ENCODE measurements around the gene EFNA5. TPM values are rescaled to one million over a fixed set of nuclear protein-coding genes. Genes with fewer than 3 reads are reported as not detected.

Gene EFNA5
- polyA plus RNA-seq, 1 donor (not counting 4 experiments of a cell fraction or from before 2014, with no cell fraction given), result 4.8 TPM

DNA sequence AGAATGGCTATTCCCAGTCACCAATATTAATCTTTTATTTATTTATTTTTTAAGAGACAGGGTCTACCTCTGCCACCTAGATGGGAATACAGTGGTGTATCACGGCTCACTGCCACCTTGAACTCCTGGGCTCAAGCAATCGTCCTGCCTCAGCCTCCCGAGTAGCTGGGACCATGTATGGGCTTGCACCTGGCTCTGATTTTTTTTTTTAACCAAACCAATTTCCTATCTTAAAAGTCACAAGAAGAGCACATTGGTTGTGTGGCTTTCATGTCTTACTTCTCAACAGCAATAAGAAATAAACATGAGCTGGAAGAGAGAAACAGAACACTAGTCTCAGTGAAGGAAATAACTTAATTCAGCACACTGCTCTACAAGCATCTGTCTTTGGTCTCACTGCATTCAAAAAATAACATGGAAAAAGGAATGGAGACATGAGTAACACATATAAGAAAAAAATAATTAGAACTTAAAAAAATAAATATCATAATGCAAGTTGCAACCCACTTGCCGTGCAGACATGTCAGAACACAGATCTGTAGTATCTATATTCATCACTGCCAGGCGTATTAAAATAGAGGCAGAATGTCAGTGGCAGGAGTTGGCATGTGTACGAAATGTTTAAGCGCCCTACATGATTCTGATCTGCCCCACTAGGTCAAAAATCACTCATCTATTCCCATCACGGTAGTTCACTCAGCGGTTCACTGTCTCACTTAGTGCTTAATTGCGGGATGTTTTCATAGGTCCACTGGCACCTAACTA lies 66.4 kb downstream of the EFNA5 start:
- Histone ChIP-seq H3K4me2 (ENCODE audit: control insufficient read depth, extremely low read depth, insufficient read depth, low read depth, low read length) (peak overlapping the region; percentile 30), H3K79me2 (ENCODE audit: control insufficient read depth, insufficient read depth, low read length) (peaks cover 31% of the 10 kb centered on the region), H2AFZ (ENCODE audit: control insufficient read depth, low read length) (no peak overlapping the region), H3K4me3 (ENCODE audit: control insufficient read depth in 2 of 3, extremely low read depth in 1 of 3, insufficient read depth in 2 of 3, low read depth in 1 of 3, low read length in 3 of 3) (no peak overlapping the region), H3K9ac (ENCODE audit: control insufficient read depth, extremely low read depth, insufficient read depth, low read length) (no peak overlapping the region), H3K36me3 (ENCODE audit: control insufficient read depth in 2 of 2, extremely low read depth in 1 of 2, insufficient read depth in 2 of 2, low read length in 2 of 2) (no peaks in the 10 kb centered on the region), H3K27ac (ENCODE audit: control insufficient read depth, insufficient read depth, low read length) (no peak overlapping the region), H3K9me1 (ENCODE audit: control insufficient read depth, extremely low read depth, insufficient read depth, low read length) (no peaks in the 10 kb centered on the region), H3K9me3 (ENCODE audit: control insufficient read depth, low read depth, low read length) (no peaks in the 10 kb centered on the region), H4K20me1 (ENCODE audit: control insufficient read depth, extremely low read depth, insufficient read depth, low read length) (no peaks in the 10 kb centered on the region), H3K4me1 (ENCODE audit: control insufficient read depth, extremely low read depth, insufficient read depth, low read length) (peaks cover 13% of the 10 kb centered on the region), H3K27me3 (ENCODE audit: control insufficient read depth, extremely low read depth, insufficient read depth, low read length) (no peaks in the 10 kb centered on the region)
- dilution Hi-C loops (cut with MboI; ENCODE audit: extremely low pct_ligation_motif_present, low sequenced_read_pairs), result no loop called here
- FAIRE-seq (no peak), DNase-seq (ENCODE audit: low read depth, low spot score) (no peak)
- TF ChIP-seq, protein P1, sequence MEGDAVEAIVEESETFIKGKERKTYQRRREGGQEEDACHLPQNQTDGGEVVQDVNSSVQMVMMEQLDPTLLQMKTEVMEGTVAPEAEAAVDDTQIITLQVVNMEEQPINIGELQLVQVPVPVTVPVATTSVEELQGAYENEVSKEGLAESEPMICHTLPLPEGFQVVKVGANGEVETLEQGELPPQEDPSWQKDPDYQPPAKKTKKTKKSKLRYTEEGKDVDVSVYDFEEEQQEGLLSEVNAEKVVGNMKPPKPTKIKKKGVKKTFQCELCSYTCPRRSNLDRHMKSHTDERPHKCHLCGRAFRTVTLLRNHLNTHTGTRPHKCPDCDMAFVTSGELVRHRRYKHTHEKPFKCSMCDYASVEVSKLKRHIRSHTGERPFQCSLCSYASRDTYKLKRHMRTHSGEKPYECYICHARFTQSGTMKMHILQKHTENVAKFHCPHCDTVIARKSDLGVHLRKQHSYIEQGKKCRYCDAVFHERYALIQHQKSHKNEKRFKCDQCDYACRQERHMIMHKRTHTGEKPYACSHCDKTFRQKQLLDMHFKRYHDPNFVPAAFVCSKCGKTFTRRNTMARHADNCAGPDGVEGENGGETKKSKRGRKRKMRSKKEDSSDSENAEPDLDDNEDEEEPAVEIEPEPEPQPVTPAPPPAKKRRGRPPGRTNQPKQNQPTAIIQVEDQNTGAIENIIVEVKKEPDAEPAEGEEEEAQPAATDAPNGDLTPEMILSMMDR (optimal IDR thresholded peaks at IDR 0.05 in 1 of 3, IDR thresholded peaks at IDR 0.05 in 1 of 3, conservative IDR thresholded peaks at IDR 0.05 in 1 of 3; ENCODE audit: extremely low read depth in 1 of 3, insufficient read depth in 2 of 3, low read length in 3 of 3), result no peak
- TF ChIP-seq EZH2 (IDR thresholded peaks at IDR 0.05; ENCODE audit: low read length), result no peak

DNA sequence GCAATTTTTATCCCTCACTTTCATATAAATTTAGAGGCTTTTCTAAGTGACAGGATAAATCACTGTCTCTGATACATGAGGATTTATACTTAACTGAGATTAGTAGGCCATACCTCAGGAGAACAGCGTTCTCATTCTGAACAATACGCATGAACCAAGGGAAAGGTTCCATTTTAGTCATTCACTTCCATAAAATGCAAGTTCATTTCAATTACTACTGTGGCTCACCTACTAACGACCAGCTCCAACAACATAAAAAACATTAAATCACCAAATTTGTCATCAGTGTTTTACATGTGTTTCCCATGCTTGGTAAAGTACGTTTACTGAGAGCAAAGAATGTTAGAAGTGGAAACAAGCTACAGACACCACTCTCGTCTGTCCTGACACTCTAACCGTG lies 67.4 kb downstream of the EFNA5 start:
- no peaks in the 10 kb centered on the region for H3K9me1 ChIP-seq (ENCODE audit: control insufficient read depth, extremely low read depth, insufficient read depth, low read length)
- H3K36me3 ChIP-seq (ENCODE audit: control insufficient read depth in 2 of 2, extremely low read depth in 1 of 2, insufficient read depth in 2 of 2, low read length in 2 of 2), result no peaks in the 10 kb centered on the region
- dilution Hi-C loops (cut with MboI; ENCODE audit: extremely low pct_ligation_motif_present, low sequenced_read_pairs), result no loop called here
- H3K4me2 ChIP-seq (ENCODE audit: control insufficient read depth, extremely low read depth, insufficient read depth, low read depth, low read length), result no peak overlapping the region
- no peaks in the 10 kb centered on the region for H3K9me3 ChIP-seq (ENCODE audit: control insufficient read depth, low read depth, low read length)
- TF ChIP-seq EZH2 (IDR thresholded peaks at IDR 0.05; ENCODE audit: low read length), result no peak
- TF ChIP-seq, protein P1 (optimal IDR thresholded peaks at IDR 0.05 in 1 of 3, IDR thresholded peaks at IDR 0.05 in 1 of 3, conservative IDR thresholded peaks at IDR 0.05 in 1 of 3; ENCODE audit: extremely low read depth in 1 of 3, insufficient read depth in 2 of 3, low read length in 3 of 3), result no peak
- no peaks in the 10 kb centered on the region for H4K20me1 ChIP-seq (ENCODE audit: control insufficient read depth, extremely low read depth, insufficient read depth, low read length)
- peaks cover 13% of the 10 kb centered on the region for H3K4me1 ChIP-seq (ENCODE audit: control insufficient read depth, extremely low read depth, insufficient read depth, low read length)
- H3K9ac ChIP-seq (ENCODE audit: control insufficient read depth, extremely low read depth, insufficient read depth, low read length), result no peak overlapping the region
- H3K79me2 ChIP-seq (ENCODE audit: control insufficient read depth, insufficient read depth, low read length), result peaks cover 29% of the 10 kb centered on the region
- no peak overlapping the region for H2AFZ ChIP-seq (ENCODE audit: control insufficient read depth, low read length)
- DNase-seq (ENCODE audit: low read depth, low spot score) (no peak), FAIRE-seq (no peak)
- no peaks in the 10 kb centered on the region for H3K27me3 ChIP-seq (ENCODE audit: control insufficient read depth, extremely low read depth, insufficient read depth, low read length)
- no peak overlapping the region for H3K27ac ChIP-seq (ENCODE audit: control insufficient read depth, insufficient read depth, low read length)
- no peak overlapping the region for H3K4me3 ChIP-seq (ENCODE audit: control insufficient read depth in 2 of 3, extremely low read depth in 1 of 3, insufficient read depth in 2 of 3, low read depth in 1 of 3, low read length in 3 of 3)

All from keratinocyte (primary cell).